NCI-H1105 treated with DMSO at 0.1 percent for 48 hours (cell line): ENCODE data around the gene ADGRB2.

Experiments
- DNase-seq: peaks from one replicate; lab custom pipeline; 2025; lab: John Stamatoyannopoulos, UW

ADGRB2 gene

DNA sequence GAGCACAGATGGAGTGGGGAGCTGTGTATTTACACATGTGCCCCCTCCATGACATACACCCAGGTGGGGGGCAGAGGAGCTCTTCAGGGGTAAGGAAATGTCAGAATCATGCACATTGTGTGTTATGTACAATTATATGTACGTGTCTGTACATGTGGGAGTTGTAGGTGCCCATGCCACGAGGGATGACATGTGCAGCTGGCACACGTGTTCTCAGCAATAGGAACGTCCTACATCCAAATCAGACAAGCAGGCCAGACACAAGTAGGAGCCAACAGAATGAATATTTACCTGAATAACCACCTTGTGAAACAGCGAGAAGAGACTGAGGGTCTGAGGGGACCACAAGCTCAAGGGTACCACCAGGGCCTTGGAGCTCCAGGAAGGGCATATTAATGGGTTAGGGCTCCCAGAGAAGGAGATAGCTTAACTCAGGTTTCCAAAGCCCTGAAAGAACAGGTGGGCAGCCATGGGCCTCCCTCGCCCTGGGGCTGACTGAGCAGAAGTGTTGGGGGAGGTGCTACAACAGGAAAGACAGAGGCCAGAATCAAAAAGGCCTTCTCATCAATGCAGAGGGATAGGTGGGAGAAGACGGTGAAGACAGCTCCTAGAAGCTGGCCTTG, 63.6 kb downstream of the ADGRB2 start:
- DNase-seq: no peak

- no peak for DNase-seq
These were observed 64.7 kb downstream of the ADGRB2 start for GRCh38 chr1:31699341-31699891.

GRCh38 chr1:31697369-31697984, 66.7 kb downstream of the ADGRB2 start:
- no peak for DNase-seq

GRCh38 chr1:31696242-31696641, 67.9 kb downstream of the ADGRB2 start:
- DNase-seq: peak; percentile 58

GRCh38 chr1:31695327-31695726, 68.8 kb downstream of the ADGRB2 start:
- no peak for DNase-seq

- no peak for DNase-seq
These were observed 69.2 kb downstream of the ADGRB2 start for GRCh38 chr1:31694964-31695313.

DNA sequence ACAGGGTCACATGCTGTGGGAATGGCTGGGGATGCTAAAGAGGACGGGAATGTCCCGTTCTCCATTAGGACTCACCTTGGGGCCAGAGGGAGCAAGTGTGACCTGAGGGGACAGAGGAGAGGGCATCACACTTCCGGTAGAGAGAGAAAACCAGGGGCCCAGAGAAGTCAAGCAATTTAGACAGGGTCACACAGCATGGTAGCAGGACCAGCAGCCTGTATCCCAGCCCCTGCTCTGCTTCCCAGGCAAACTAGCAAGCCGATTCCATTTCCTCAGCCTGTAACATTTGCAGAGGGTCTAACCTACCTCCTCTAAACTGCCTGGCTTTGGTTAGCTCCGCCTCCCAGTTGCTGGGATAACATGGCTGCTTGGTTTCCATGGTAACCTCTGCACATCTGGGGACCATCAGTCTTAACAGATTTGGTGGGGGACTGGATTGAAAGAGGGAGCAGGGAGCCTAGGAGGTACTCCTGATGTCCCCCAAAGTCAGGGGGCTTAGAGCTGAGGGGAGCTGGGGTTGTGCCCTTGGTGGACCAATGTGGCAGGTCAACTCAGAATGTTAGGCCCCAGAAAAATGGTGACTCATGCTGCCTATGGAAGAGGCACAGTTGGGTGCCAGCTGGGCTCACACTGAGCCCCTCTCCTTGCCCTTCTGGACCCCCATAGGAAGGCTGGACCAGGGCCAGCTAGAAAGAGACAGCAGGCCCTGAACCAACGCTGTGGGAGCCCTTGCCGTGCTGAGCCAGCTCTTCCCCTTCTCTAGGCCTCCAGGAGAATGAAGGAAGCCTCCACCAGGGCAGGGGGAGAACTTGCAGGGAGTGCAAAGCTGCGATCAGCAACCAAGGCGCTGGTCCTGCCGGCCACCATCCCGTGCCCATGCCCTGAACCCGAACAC, 69.8 kb downstream of the ADGRB2 start:
- DNase-seq: no peak

DNA sequence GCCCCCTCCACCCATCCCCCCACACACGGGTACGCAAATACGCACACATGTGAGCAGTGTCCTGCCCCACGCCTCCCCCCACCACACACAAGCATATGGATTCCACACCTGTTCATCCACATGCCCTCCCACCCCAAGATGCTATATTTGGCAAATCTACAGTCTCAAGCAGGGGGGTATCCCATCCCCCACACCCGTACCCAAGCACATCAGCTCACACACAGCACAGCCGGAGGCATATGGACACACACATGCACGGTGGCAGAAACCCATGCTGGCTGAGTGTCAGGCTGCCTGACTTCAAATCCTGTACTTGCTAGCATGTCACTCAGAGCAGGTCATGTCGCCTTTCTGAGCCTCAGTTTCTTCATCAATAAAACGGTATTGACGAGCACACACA, 70.9 kb downstream of the ADGRB2 start:
- DNase-seq: no peak

DNA sequence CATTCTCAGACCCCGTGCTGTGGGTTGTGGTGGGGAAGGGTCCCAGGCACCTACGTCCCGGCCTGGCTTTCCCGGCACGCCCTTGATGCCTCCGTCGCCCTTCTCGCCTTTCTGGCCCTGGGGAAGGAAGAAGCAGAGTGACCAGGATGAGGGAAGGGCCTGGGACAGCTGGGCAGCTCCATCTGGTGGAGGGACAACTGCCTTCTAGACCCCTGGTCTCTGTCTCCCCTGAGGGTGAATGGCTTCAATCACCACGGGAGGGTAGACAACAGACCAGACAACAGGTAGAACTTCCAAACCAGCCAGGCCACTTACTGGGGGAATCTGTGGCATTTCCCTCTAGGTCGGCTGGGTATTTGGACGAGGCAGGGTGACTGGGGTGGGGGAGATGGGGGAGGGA, 72.2 kb downstream of the ADGRB2 start:
- DNase-seq: no peak

GRCh38 chr1:31691446-31691845, 72.7 kb downstream of the ADGRB2 start:
- DNase-seq: no peak

DNA sequence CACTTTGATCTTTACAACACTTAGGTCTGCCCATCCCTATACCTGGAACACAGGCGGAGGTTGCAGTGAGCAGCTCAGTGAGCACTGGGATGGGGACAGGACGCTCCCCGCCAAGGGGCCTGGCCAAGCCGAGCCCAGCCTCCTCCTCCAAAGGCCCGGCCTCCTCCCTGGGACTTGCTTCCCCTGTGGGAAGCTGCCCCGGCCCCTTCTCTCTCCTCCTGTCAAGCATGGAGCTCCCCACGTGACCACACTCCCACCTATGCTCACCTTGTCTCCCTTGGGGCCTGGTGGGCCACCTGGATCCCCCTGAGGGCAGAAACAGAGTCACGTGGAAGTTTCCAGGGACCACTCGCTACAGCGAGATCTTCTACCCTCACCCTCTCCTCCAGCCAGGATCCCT, 73.2 kb downstream of the ADGRB2 start:
- no peak for DNase-seq

DNA sequence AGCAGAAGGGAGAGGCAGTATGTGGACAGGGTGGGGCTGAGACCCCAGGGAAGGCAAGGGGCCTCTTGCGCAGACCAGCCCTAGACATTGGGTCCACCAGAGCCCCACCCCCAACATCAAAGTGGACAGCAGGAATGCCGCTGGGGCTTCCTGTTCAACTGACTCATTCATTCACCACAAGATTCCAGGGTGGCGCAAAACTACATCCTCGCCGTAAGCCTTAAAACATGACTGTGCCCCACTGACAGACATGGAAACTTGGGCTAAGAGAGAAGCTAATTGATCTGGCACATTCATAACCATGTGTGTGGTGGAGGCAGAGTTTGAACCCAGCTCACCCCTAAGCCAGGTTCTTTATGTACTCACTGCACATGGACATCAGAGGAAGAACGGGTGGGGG, 74.3 kb downstream of the ADGRB2 start:
- no peak for DNase-seq

GRCh38 chr1:31689379-31689778, 74.8 kb downstream of the ADGRB2 start:
- no peak for DNase-seq

DNA sequence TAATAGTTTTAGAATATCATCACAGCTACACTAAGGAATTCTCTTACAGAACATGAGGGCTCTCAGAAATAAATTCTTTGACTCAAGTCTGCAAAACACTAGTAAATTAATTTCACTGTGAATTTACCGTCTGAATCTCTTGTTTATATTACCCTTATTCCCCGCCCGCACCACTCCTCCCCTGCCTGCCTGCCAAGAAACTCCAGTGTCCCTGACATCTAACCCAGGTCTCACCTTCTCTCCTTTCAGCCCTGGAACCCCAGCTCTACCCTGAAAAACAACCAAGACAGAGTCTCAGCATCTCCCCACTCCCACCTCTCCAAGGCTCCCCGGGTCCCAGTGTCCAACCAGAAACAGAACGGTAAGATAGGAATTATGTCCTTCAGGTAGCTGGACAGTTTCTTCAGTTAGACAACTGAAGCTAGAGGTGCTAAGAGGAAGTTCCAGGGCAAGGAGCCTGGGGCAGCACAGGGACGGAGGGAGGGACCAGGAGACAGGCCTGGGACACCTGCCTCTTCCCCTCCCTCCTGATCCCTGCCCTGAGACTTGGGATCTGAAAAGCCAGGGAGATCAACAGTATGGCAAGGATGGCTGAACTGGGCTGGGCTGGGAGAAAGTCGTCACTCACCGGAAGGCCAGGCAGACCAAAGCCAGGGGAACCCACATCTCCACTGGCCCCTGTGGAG, 75.8 kb downstream of the ADGRB2 start:
- DNase-seq: no peak

DNA sequence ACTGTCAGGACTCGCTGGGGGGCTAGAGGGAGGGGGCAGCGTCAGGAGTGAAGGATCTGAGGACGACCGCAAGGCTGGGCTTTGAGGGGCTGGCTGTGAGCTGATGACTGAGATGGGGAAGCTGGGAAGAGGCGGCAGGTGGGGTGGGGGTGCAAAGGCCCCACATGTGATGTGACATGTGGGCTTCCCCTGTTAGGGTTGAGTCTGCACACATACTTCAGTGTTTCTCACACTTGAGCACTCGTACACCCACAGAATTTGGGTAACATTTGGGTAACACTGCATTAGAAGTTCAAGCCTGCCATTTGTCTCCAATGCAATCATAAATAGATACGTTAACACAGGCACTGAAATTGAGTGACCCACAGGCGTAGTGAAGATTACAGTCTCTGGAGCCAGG, 76.5 kb downstream of the ADGRB2 start:
- DNase-seq: no peak

GRCh38 chr1:31685795-31686194, 78.3 kb downstream of the ADGRB2 start:
- DNase-seq: no peak

DNA sequence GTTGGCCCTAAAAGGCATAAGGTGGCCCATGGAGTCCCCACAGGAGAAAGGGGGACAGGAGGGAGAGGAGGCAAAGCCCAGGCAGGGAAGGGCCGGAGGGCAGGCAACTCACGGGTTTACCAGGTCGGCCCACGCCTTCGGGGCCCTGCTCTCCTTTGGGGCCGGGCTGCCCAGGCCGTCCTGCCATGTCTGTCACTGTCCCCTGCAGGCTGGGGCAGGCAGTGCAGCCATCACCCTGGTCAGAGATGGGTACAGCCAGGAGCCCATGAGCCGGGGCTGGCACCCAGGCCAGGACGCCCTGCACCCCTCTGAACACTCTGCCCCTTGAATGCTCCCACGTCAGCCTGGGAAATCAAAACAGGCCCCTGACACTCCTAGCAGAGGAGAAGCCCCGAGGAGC, 80.1 kb downstream of the ADGRB2 start:
- DNase-seq: no peak

GRCh38 chr1:31681415-31681814, 82.7 kb downstream of the ADGRB2 start:
- no peak for DNase-seq

- no peak for DNase-seq
These were observed 84.4 kb downstream of the ADGRB2 start for GRCh38 chr1:31679676-31680230.

- DNase-seq: no peak
These were observed 85.0 kb downstream of the ADGRB2 start for GRCh38 chr1:31679091-31679490.

DNA sequence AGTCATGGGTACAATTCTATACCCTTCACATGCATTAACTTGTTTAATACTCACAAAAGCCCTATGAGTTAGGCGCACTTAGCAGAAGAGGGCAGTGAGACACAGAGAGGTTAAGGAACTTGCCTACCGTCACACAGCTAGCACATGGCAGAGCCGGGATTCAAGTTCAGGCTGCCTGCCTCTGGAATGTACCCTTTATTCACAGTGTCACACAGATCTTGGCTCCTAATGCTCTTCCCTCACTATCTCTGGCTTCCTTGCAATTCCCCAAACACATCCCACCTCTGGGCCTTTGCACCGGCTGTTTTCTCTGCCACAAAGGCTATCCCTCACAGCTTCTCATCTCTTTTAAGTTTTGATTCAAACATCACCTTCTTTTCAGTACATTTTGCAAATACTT, 85.5 kb downstream of the ADGRB2 start:
- no peak for DNase-seq

- DNase-seq: no peak
These were observed 86.2 kb downstream of the ADGRB2 start for GRCh38 chr1:31677949-31678348.
